Esophagus squamous epithelium (tissue), 4 donors: ENCODE measurements around the gene ELN.

Source experiments
- POLR2A ChIP-seq, 4 donors: fragments of 450-650 bp; IDR thresholded peaks; one replicate each; pipeline ENCODE4 v1.6.1; 2017; ENCODE audit warnings: antibody characterized with exemption in 4 of 4, mild to moderate bottlenecking in 4 of 4, moderate library complexity in 3 of 4
- TF ChIP-seq, protein P1 (sequence below), 6 experiments: fragments of 450-650 bp in 4 of 6; fragments of 200-600 bp in 2 of 6; sonication (generic) in 2 of 6; IDR thresholded peaks; one replicate each; pipeline ENCODE4 v1.5.1; 2016 to 2019; ENCODE audit warnings: antibody characterized with exemption in 6 of 6, mild to moderate bottlenecking in 4 of 6, moderate library complexity in 4 of 6

DNA sequence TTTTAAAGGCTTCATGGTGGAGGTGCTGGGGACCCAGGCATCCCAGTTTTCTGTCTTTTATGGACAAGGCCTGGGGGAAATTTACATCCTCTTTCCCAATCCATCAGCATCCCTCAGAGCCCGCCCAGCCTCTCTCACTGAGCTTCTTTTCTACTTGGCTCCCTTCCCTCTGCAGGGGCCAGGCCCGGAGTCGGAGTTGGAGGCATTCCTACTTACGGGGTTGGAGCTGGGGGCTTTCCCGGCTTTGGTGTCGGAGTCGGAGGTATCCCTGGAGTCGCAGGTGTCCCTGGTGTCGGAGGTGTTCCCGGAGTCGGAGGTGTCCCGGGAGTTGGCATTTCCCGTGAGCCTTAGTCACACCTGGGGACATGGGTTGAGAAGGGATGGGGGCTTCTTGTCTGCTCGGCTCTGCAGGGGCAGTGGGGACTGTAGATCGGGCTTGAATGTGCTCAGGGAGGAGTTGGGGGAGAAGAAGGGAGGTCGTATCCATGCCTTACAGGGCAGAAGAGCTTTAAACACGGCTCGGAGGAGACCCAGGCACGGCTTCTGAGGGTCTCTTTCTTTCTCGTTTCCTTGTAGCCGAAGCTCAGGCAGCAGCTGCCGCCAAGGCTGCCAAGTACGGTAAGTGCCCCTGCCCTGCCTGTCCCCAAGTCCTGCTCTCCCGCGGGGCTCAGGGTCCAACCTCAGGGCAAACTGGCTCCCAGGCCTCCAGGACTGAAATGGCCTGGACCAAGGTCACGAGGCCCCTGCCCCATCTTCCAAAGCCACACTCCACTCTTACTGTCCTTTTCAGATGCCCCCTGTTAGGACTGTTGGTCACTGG, 28.3 kb downstream of the ELN start:
- TF ChIP-seq, protein P1, sequence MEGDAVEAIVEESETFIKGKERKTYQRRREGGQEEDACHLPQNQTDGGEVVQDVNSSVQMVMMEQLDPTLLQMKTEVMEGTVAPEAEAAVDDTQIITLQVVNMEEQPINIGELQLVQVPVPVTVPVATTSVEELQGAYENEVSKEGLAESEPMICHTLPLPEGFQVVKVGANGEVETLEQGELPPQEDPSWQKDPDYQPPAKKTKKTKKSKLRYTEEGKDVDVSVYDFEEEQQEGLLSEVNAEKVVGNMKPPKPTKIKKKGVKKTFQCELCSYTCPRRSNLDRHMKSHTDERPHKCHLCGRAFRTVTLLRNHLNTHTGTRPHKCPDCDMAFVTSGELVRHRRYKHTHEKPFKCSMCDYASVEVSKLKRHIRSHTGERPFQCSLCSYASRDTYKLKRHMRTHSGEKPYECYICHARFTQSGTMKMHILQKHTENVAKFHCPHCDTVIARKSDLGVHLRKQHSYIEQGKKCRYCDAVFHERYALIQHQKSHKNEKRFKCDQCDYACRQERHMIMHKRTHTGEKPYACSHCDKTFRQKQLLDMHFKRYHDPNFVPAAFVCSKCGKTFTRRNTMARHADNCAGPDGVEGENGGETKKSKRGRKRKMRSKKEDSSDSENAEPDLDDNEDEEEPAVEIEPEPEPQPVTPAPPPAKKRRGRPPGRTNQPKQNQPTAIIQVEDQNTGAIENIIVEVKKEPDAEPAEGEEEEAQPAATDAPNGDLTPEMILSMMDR (IDR thresholded peaks at IDR 0.05): no peak
- no peak for TF ChIP-seq POLR2A (IDR thresholded peaks at IDR 0.05)
